ENCODE data around the gene DPPA5.

DPPA5 gene

DNA sequence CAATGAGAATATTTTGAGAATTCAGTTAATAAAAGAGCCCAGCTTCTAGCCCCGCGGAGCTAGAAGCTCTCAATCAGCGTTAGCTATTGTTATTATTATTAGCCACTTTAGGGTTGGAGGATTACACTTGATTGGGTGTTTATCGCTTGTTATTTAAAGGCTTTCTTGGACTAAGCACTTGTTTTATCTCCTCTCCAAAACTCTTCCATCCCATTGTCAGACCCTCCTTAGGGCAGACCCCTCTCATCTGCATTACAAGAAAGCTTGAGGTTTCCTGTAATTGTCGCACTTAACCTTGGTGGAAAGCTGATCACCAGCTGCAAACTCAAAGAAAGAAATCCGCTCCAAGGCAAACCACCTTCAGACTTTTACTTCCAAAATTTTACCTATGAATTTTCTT is 4.8 kb downstream of the DPPA5 start:
- TF ChIP-seq, protein P1, sequence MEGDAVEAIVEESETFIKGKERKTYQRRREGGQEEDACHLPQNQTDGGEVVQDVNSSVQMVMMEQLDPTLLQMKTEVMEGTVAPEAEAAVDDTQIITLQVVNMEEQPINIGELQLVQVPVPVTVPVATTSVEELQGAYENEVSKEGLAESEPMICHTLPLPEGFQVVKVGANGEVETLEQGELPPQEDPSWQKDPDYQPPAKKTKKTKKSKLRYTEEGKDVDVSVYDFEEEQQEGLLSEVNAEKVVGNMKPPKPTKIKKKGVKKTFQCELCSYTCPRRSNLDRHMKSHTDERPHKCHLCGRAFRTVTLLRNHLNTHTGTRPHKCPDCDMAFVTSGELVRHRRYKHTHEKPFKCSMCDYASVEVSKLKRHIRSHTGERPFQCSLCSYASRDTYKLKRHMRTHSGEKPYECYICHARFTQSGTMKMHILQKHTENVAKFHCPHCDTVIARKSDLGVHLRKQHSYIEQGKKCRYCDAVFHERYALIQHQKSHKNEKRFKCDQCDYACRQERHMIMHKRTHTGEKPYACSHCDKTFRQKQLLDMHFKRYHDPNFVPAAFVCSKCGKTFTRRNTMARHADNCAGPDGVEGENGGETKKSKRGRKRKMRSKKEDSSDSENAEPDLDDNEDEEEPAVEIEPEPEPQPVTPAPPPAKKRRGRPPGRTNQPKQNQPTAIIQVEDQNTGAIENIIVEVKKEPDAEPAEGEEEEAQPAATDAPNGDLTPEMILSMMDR (conservative IDR thresholded peaks at IDR 0.05; ENCODE audit: low read depth): no peak
- POLR2A ChIA-PET (ENCODE audit: low non-redundant PET): no interaction called here
- no peak overlapping the region for H3K27ac ChIP-seq
- no peak for DNase-seq (ENCODE audit: low spot score)
- CTCF ChIA-PET: no interaction called here

DNA sequence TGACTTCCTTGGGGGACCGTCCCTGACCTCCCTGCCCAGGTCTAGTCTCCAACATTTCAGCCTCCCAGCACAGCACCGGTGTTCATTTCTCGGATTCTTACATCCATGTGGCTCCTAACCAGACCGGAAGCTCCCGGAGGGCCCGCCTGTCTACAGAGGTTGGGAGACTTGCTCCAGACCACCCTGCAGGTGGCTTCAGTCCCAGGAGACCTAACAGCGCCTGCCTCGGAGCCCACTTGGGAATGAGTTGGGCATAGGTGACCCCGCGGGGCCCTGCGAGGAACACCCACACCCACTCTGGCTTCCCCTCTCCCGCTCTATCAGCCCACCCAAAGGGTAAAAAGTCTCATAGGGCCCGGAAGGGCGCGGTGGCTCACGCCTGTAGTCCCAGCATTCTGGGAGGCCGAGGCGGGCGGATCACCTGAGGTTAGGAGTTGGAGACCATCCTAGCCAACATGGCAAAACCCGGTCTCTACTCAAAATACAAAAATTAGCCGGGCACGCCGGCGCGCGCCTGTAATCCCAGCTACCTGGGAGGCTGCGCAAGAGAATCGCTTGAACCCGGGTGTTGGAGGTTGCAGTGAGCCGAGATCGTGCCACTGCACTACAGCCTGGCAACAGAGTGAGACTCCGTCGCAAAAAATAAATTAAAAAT is 5.4 kb downstream of the DPPA5 start:
- no peak overlapping the region for H3K27ac ChIP-seq
- TF ChIP-seq, protein P1 (conservative IDR thresholded peaks at IDR 0.05; ENCODE audit: low read depth): no peak
- no peak for DNase-seq (ENCODE audit: low spot score)
- CTCF ChIA-PET: no interaction called here
- POLR2A ChIA-PET (ENCODE audit: low non-redundant PET): no interaction called here

DNA sequence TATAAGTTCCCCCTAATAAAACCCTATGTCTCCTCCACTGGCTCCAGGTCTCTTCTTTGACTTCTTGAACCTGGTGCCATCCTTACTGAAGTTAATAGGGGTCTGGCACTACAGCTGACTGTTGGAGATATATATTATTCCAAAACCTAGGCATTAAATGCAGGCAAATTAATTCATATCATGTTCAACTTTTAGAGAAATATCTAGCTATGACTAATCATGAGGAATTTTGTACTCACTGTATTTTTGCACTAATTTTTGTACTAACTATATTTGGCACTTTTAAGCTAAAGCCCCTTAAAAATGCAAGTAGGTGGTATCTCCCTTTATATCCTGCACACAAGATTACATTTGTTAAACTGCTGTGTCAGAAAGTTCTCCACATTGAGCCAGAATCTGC is 10.9 kb downstream of the DPPA5 start:
- H3K27ac ChIP-seq: no peak overlapping the region
- ChIA-PET POLR2A (ENCODE audit: low non-redundant PET) (no interaction called here), CTCF (no interaction called here)
- DNase-seq (ENCODE audit: low spot score): no peak
- TF ChIP-seq, protein P1 (conservative IDR thresholded peaks at IDR 0.05; ENCODE audit: low read depth): no peak

DNA sequence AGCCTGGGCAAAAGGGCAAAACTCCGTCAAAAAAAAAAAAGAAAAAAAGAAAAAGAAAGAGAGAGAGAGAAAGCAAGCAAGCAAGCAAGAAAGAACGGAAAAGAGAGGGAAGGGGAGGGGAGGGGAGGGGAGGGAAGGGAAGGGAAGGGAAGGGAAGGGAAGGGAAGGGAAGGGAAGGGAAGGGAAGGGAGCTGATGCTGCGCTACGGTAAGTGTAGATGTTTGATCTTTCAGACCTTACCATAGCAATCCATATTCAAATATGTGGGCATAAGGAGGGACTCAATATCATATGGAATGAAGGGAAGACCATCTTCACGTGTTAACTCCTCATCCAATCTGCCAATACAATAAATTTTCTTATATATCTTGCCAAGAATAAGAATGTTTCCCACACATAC is 11.9 kb downstream of the DPPA5 start:
- ChIA-PET POLR2A (ENCODE audit: low non-redundant PET) (no interaction called here), CTCF (no interaction called here)
- TF ChIP-seq, protein P1 (conservative IDR thresholded peaks at IDR 0.05; ENCODE audit: low read depth): no peak
- no peak overlapping the region for H3K27ac ChIP-seq
- DNase-seq (ENCODE audit: low spot score): no peak

DNA sequence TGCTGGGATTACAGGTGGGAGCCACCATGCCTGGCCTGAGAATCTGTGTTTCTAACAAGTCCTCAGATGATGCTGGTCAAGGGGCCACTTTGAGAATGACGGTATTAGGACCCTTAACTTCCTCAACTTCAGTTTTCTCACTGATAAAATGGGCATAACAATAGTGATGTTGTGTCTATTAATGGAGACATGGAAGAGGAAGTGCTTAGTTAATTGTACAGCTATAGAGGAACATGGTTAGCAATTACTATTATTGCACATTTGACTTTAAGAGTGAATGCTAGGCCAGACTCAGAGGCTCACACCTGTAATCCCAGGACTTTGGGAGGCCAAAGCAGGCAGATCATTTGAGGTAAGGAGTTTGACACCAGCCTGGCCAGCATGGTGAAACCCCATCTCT is 12.7 kb downstream of the DPPA5 start:
- no peak for DNase-seq (ENCODE audit: low spot score)
- ChIA-PET POLR2A (ENCODE audit: low non-redundant PET) (no interaction called here), CTCF (no interaction called here)
- TF ChIP-seq, protein P1 (conservative IDR thresholded peaks at IDR 0.05; ENCODE audit: low read depth): no peak
- H3K27ac ChIP-seq: no peak overlapping the region

DNA sequence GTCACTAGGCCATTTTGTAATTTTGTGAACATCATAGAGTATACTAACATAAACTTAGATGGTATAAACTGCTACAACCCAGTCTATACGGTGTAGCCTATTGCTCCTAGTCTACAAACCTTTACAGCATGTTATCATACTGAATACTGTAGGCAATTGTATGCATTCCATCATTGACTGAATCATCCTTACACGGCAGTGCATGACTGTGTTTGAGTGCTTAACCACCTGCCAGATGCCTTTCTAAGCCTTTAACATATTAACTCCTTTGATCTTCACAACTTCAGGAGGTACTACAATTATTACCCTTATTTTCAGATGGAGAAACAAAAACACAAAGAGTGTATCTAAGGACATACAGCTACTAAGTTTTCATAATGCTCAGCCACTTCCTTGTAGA is 14.0 kb downstream of the DPPA5 start:
- CTCF ChIA-PET: interaction anchor here (1.0 kb wide), 1 partner anchor 928 kb away, joined by 4 read pairs; no protein-coding TSS in a partner anchor
- TF ChIP-seq, protein P1 (conservative IDR thresholded peaks at IDR 0.05; ENCODE audit: low read depth): no peak
- no peak overlapping the region for H3K27ac ChIP-seq
- POLR2A ChIA-PET (ENCODE audit: low non-redundant PET): no interaction called here
- no peak for DNase-seq (ENCODE audit: low spot score)

All from RWPE1 (cell line).